Measurements from ENCODE around the gene TSPAN9.

The TSPAN9 gene

GRCh38 chr12:3280967-3281366 lies 203.8 kb downstream of the TSPAN9 start:
- TF ChIP-seq EZH2phosphoT487 (IDR thresholded peaks at IDR 0.05; ENCODE audit: borderline replicate concordance, low read length) (no peak), CTCF (IDR thresholded peaks at IDR 0.05; ENCODE audit: low read depth, low read length, poor library complexity, severe bottlenecking) (no peak)
- no peaks in the 10 kb centered on the region for H4K20me1 ChIP-seq (ENCODE audit: control insufficient read depth, insufficient read depth, low read depth, low read length)
- no peak overlapping the region for H3K4me2 ChIP-seq (ENCODE audit: low read length)
- no peaks in the 10 kb centered on the region for H3K9me3 ChIP-seq (ENCODE audit: control insufficient read depth, insufficient read depth, low read length)
- H3K27me3 ChIP-seq (ENCODE audit: control insufficient read depth, low read length) = no peaks in the 10 kb centered on the region
- no peaks in the 10 kb centered on the region for H3K9me2 ChIP-seq (replicated peaks; ENCODE audit: control insufficient read depth, low read length)
- H3K4me1 ChIP-seq (ENCODE audit: control insufficient read depth, low read length) = no peaks in the 10 kb centered on the region
- no peak overlapping the region for H3K4me3 ChIP-seq (ENCODE audit: low read length)
- H3K27ac ChIP-seq (ENCODE audit: low read depth, low read length) = no peak overlapping the region
- no peaks in the 10 kb centered on the region for H3F3A ChIP-seq (ENCODE audit: control insufficient read depth, insufficient read depth)
- no peaks in the 10 kb centered on the region for H3K36me3 ChIP-seq (ENCODE audit: control insufficient read depth, low read length)
- no peaks in the 10 kb centered on the region for H3K79me2 ChIP-seq (ENCODE audit: control insufficient read depth, low read length)

- H3K36me3 ChIP-seq (ENCODE audit: control insufficient read depth, low read length) = no peaks in the 10 kb centered on the region
- no peak overlapping the region for H3K27ac ChIP-seq (ENCODE audit: low read depth, low read length)
- TF ChIP-seq CTCF (IDR thresholded peaks at IDR 0.05; ENCODE audit: low read depth, low read length, poor library complexity, severe bottlenecking) = no peak
- no peak for TF ChIP-seq EZH2phosphoT487 (IDR thresholded peaks at IDR 0.05; ENCODE audit: borderline replicate concordance, low read length)
- H3K4me1 ChIP-seq (ENCODE audit: control insufficient read depth, low read length) = no peaks in the 10 kb centered on the region
- H3K9me3 ChIP-seq (ENCODE audit: control insufficient read depth, insufficient read depth, low read length) = no peaks in the 10 kb centered on the region
- no peak overlapping the region for H3K4me3 ChIP-seq (ENCODE audit: low read length)
- no peak overlapping the region for H3K4me2 ChIP-seq (ENCODE audit: low read length)
- H3K79me2 ChIP-seq (ENCODE audit: control insufficient read depth, low read length) = no peaks in the 10 kb centered on the region
- no peaks in the 10 kb centered on the region for H3F3A ChIP-seq (ENCODE audit: control insufficient read depth, insufficient read depth)
- no peaks in the 10 kb centered on the region for H3K9me2 ChIP-seq (replicated peaks; ENCODE audit: control insufficient read depth, low read length)
- no peaks in the 10 kb centered on the region for H4K20me1 ChIP-seq (ENCODE audit: control insufficient read depth, insufficient read depth, low read depth, low read length)
- no peaks in the 10 kb centered on the region for H3K27me3 ChIP-seq (ENCODE audit: control insufficient read depth, low read length)
These were observed 204.6 kb downstream of the TSPAN9 start for GRCh38 chr12:3281588-3282383.

GRCh38 chr12:3282384-3282670 lies 205.1 kb downstream of the TSPAN9 start:
- Histone ChIP-seq H3K79me2 (ENCODE audit: control insufficient read depth, low read length) (no peaks in the 10 kb centered on the region), H3K27me3 (ENCODE audit: control insufficient read depth, low read length) (no peaks in the 10 kb centered on the region), H3K27ac (ENCODE audit: low read depth, low read length) (no peak overlapping the region), H3F3A (ENCODE audit: control insufficient read depth, insufficient read depth) (no peaks in the 10 kb centered on the region), H3K4me2 (ENCODE audit: low read length) (no peak overlapping the region), H3K4me1 (ENCODE audit: control insufficient read depth, low read length) (no peaks in the 10 kb centered on the region), H3K9me2 (replicated peaks; ENCODE audit: control insufficient read depth, low read length) (no peaks in the 10 kb centered on the region), H3K4me3 (ENCODE audit: low read length) (no peak overlapping the region), H3K36me3 (ENCODE audit: control insufficient read depth, low read length) (no peaks in the 10 kb centered on the region), H3K9me3 (ENCODE audit: control insufficient read depth, insufficient read depth, low read length) (no peaks in the 10 kb centered on the region), H4K20me1 (ENCODE audit: control insufficient read depth, insufficient read depth, low read depth, low read length) (no peaks in the 10 kb centered on the region)
- TF ChIP-seq CTCF (IDR thresholded peaks at IDR 0.05; ENCODE audit: low read depth, low read length, poor library complexity, severe bottlenecking) (no peak), EZH2phosphoT487 (IDR thresholded peaks at IDR 0.05; ENCODE audit: borderline replicate concordance, low read length) (no peak)

Measured in DOHH2 (cell line).